Peyer's patch (tissue), 4 donors: ENCODE data around the gene HDAC4. TPM values are rescaled to one million over a fixed set of nuclear protein-coding genes. Genes with fewer than 3 reads are reported as not detected.

Experiments used
- DNase-seq, 3 donors: peaks; one replicate each; pipeline ENCODE4 v3.0.0-alpha.2; 2017 to 2019
- H3K27ac ChIP-seq, 4 donors: fragments of 200-600 bp; sonication (generic); one replicate each; pipeline ENCODE4 v1.5.1; 2016 to 2019
- H3K27me3 ChIP-seq, 2 donors: fragments of 200-600 bp; sonication (generic); one replicate each; pipeline ENCODE4 v1.5.1; 2019
- H3K36me3 ChIP-seq, 3 donors: fragments of 200-600 bp; sonication (generic); one replicate each; pipeline ENCODE4 v1.5.1; 2016 to 2019
- H3K4me1 ChIP-seq, 4 donors: fragments of 200-600 bp; sonication (generic); one replicate each; pipeline ENCODE4 v1.5.1; 2016 to 2019
- H3K4me3 ChIP-seq, 4 donors: fragments of 200-600 bp; sonication (generic); 1 replicate in 3 of 4; 2 replicates in 1 of 4; pipeline ENCODE4 v1.5.1; 2016 to 2019; ENCODE audit warnings: mild to moderate bottlenecking in 1 of 4
- H3K9me3 ChIP-seq, 4 donors: fragments of 200-600 bp; sonication (generic); one replicate each; pipeline ENCODE4 v1.5.1; 2016 to 2019; ENCODE audit warnings: mild to moderate bottlenecking in 1 of 4
- POLR2A ChIP-seq, 2 donors: fragments of 450-650 bp; IDR thresholded peaks; one replicate each; pipeline ENCODE4 v1.5.1; 2017; ENCODE audit warnings: antibody characterized with exemption in 2 of 2, mild to moderate bottlenecking in 2 of 2, moderate library complexity in 2 of 2
- total RNA-seq, 4 donors: library from RNA; depleted of rRNA; stranded (reverse); fragments of >200 nt; gene quantifications; one replicate each; pipeline ENCODE4 v1.1.0, GENCODE V29; 2016
- TF ChIP-seq, protein P1 (sequence below), 6 experiments: fragments of 450-650 bp in 4 of 6; fragments of 200-600 bp in 2 of 6; sonication (generic) in 1 of 6; IDR thresholded peaks; one replicate each; pipeline ENCODE4 v1.5.1; 2017 to 2019; ENCODE audit warnings: antibody characterized with exemption in 6 of 6, mild to moderate bottlenecking in 3 of 6, moderate library complexity in 1 of 6

The HDAC4 gene
- total RNA-seq, 4 donors from 2014 or later = 28.9 to 198 (median 102) TPM

DNA sequence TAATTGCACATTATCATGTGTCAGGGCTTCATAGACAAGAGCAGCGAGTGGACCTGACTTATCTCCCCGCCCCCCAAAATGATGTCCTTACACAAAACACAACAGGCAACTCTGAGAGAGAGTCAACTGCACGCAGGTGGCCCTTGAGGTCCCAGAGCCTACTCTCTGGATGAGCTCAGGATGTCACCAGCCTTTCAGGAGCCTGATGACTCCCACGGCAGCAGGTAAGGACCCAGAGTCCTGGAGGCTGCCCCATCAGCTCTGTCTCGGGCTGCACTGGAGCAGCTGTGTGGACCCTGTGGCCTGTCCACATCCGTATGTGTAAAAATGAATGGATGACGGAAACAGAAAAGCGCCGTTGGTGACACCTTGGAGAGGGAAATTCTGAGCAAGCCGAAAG lies 130.9 kb downstream of the HDAC4 start:
- Histone ChIP-seq H3K36me3 (no peaks in the 10 kb centered on the region), H3K27me3 (no peaks in the 10 kb centered on the region), H3K4me1 (peaks cover 18 to 56% (median 41%) of the 10 kb centered on the region in 4 donors), H3K9me3 (no peaks in the 10 kb centered on the region), H3K4me3 (no peak overlapping the region), H3K27ac (no peak overlapping the region)
- DNase-seq = peak in 1 of 3 donors; percentile 34
- TF ChIP-seq, protein P1, sequence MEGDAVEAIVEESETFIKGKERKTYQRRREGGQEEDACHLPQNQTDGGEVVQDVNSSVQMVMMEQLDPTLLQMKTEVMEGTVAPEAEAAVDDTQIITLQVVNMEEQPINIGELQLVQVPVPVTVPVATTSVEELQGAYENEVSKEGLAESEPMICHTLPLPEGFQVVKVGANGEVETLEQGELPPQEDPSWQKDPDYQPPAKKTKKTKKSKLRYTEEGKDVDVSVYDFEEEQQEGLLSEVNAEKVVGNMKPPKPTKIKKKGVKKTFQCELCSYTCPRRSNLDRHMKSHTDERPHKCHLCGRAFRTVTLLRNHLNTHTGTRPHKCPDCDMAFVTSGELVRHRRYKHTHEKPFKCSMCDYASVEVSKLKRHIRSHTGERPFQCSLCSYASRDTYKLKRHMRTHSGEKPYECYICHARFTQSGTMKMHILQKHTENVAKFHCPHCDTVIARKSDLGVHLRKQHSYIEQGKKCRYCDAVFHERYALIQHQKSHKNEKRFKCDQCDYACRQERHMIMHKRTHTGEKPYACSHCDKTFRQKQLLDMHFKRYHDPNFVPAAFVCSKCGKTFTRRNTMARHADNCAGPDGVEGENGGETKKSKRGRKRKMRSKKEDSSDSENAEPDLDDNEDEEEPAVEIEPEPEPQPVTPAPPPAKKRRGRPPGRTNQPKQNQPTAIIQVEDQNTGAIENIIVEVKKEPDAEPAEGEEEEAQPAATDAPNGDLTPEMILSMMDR (IDR thresholded peaks at IDR 0.05) = no peak
- no peak for TF ChIP-seq POLR2A (IDR thresholded peaks at IDR 0.05)

- TF ChIP-seq, protein P1 (IDR thresholded peaks at IDR 0.05) = peak in 3 of 6 experiments; percentile 60 to 67 (median 63)
- no peak for TF ChIP-seq POLR2A (IDR thresholded peaks at IDR 0.05)
- Histone ChIP-seq H3K36me3 (no peaks in the 10 kb centered on the region), H3K9me3 (no peaks in the 10 kb centered on the region), H3K27ac (no peak overlapping the region), H3K4me3 (no peak overlapping the region), H3K27me3 (no peaks in the 10 kb centered on the region), H3K4me1 (peaks cover 22 to 56% (median 44%) of the 10 kb centered on the region in 4 donors)
- peak in 2 of 3 donors; percentile 56 to 62 for DNase-seq
Measured at GRCh38 chr2:239269173-239269885, 131.5 kb downstream of the HDAC4 start.

DNA sequence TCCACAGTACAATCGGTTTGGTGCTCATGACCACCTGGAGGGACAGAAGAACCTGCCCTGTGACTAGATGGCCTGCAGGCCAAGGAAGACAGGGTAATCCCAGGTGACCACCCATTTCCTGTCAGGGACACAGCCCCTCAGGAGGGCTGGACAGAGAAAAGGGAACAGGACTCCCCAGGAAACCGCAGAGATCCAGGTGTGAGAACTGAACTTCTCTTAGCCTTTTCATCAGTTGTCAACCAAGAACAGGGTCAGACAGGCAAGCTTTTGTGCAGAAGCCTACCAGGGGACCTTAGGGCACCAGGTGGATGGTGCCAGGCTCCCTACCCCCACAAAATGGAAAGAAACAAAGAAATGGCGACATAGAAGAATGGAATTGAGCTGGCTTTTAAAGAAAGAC lies 132.3 kb downstream of the HDAC4 start:
- no peak overlapping the region for H3K4me3 ChIP-seq
- no peaks in the 10 kb centered on the region for H3K9me3 ChIP-seq
- DNase-seq = no peak
- no peaks in the 10 kb centered on the region for H3K27me3 ChIP-seq
- TF ChIP-seq POLR2A (IDR thresholded peaks at IDR 0.05) = no peak
- TF ChIP-seq, protein P1 (IDR thresholded peaks at IDR 0.05) = no peak
- H3K36me3 ChIP-seq = no peaks in the 10 kb centered on the region
- H3K4me1 ChIP-seq = peaks cover 22 to 61% (median 45%) of the 10 kb centered on the region in 4 donors
- H3K27ac ChIP-seq = peak overlapping the region in 2 of 4 donors; percentile 81 to 85

DNA sequence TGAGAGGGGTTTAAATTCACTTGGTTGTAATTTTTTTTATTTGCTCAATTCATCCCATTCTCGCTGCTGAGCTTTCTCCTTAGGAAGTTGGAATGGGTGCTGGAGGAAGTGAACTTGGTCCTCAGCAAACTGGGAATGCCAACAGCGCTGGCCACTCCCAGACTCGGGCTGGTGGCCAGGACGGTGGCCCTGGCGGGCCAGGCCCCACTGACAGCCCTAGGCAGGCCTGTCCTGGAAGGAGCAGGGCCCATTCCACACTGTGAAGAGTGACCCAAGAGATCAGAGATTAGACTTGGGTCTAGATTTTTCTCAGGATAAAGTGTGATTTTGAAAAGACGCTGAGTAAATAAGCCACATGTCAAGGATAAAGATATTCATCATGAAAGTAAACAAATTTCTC lies 132.7 kb downstream of the HDAC4 start:
- peaks cover 22 to 65% (median 45%) of the 10 kb centered on the region in 4 donors for H3K4me1 ChIP-seq
- TF ChIP-seq POLR2A (IDR thresholded peaks at IDR 0.05) = no peak
- TF ChIP-seq, protein P1 (IDR thresholded peaks at IDR 0.05) = peak in 1 of 6 experiments; percentile 20
- H3K36me3 ChIP-seq = no peaks in the 10 kb centered on the region
- H3K4me3 ChIP-seq = no peak overlapping the region
- H3K9me3 ChIP-seq = no peaks in the 10 kb centered on the region
- no peaks in the 10 kb centered on the region for H3K27me3 ChIP-seq
- peak in 2 of 3 donors; percentile 80 to 84 for DNase-seq
- peak overlapping the region; percentile 62 to 85 (median 75) for H3K27ac ChIP-seq

DNA sequence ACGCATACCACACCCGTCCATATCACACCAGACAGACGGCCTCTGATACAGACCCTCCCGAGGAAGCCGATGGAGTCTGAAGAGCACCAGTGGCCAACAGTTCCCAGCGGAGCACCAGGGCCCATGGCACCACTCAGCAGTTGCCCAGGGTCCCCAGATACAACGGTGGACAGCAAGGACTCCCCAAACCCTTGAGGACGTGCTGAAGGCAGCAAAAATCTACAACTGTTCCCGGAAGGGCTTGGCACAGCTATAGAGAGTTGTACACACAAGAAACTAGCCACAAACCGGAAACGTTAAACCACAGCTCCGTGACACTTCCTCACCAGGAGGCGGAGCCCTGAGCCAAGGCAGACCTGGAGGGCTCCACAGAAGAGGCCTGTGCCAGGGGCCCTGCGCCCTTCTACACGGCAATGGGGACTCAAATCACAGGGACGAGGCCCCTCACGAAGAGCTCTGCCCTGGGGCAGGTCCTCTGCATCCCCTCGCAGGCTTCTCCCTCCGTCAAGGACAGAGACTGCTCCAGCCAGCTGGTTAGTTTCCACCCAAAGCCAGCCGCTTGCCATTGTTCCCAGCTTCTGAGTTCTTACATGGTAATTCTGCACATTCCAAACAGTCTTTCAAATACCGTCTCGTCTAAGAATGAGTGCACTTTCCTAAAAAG lies 133.4 kb downstream of the HDAC4 start:
- no peaks in the 10 kb centered on the region for H3K27me3 ChIP-seq
- DNase-seq = peak; percentile 78 to 96 (median 95)
- H3K36me3 ChIP-seq = no peaks in the 10 kb centered on the region
- H3K4me1 ChIP-seq = peaks cover 22 to 65% (median 45%) of the 10 kb centered on the region in 4 donors
- TF ChIP-seq, protein P1 (IDR thresholded peaks at IDR 0.05) = peak; percentile 32 to 55 (median 46)
- TF ChIP-seq POLR2A (IDR thresholded peaks at IDR 0.05) = peak in 1 of 2 donors; percentile 34
- no peaks in the 10 kb centered on the region for H3K9me3 ChIP-seq
- H3K27ac ChIP-seq = peak overlapping the region; percentile 62 to 85 (median 75)
- H3K4me3 ChIP-seq = peak overlapping the region; percentile 16 to 37 (median 30)
